SIG-M5 treated with dmso at 0.1 percent for 504 hours (cell line): Measurements from ENCODE around the gene P2RX7.
A peak's percentile ranks its signal among the peaks of the same experiment; 100 is the strongest.
"Not testable (repeated sequence)": the region's sequence is repeated elsewhere in the genome, so short reads cannot be mapped to it uniquely, and the experiment has no call there.

ENCODE experiments used
- DNase-seq: peaks from one replicate; lab custom pipeline; 2025; ENCODE audit not compliant: unreplicated experiment; lab: John Stamatoyannopoulos, UW

The P2RX7 gene

DNA sequence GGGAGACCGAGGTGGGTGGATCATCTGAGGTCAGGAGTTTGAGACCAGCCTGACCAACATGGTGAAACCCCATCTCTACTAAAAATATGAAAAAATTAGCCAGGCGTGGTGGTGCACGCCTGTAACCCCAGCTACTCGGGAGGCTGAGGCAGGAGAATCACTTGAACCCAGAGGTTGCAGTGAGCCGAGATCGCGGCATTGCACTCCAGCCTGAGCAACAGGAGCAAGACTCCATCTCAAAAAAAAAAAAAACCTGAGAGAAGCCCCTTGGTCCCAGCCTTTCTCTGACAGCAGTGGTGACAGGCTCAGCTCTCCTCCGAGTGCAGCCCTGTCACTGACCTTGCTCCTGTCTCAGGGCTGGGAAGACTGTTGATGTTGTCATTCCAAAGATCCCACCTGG is 94.2 kb downstream of the P2RX7 start:
- not testable (repeated sequence) for DNase-seq

DNA sequence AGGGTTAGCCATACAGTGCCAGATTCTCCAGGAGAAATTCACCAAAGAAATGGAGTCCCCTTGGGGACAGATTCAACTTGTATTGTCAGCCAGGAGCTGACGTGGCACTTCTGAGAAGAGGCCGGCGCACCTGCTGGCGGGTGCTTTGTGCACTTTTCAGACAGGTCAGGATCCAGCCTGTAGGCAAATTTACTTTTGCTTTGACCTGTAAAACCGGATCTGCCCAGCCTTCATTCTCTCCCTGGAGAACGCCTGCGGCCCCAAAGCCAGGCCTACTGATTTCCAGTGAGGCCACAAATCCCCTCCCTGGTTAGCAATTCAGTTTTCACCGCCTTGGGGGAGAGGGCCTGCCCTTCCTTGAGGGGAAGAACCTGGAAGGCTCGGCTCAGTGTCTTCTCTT is 94.6 kb downstream of the P2RX7 start:
- DNase-seq: peak; percentile 56

DNA sequence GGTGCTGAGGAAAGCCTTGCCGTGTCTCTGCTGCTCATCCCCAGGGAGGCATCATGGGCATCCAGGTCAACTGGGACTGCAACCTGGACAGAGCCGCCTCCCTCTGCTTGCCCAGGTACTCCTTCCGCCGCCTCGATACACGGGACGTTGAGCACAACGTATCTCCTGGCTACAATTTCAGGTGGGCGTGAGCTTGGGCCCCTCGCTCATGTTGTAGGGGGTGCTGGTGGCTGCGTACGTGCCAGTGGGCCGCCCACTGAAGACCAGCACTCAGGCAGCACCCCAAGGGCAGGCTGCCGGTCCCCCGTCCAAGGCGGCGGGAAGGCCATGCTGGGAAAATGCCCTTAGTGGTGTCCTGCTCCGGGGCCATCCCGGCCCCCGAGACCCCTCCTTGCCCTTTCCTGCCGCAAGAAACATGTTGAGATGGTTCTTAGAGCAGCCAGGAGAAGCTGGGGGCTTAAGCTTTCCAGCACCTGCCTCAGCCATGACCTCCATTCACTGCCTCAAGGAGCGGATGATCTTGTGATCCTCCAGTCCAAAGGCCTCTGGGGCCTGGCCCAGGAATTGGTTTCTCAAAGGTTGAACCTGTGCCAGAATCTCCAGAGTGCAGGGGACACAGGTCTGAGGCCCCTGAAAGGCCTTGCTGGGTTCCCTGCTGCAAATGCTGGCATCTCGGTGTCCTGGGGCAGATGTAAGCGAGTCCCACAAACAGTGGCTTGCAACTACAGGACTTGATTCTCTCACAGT is 96.4 kb downstream of the P2RX7 start:
- no peak for DNase-seq

DNA sequence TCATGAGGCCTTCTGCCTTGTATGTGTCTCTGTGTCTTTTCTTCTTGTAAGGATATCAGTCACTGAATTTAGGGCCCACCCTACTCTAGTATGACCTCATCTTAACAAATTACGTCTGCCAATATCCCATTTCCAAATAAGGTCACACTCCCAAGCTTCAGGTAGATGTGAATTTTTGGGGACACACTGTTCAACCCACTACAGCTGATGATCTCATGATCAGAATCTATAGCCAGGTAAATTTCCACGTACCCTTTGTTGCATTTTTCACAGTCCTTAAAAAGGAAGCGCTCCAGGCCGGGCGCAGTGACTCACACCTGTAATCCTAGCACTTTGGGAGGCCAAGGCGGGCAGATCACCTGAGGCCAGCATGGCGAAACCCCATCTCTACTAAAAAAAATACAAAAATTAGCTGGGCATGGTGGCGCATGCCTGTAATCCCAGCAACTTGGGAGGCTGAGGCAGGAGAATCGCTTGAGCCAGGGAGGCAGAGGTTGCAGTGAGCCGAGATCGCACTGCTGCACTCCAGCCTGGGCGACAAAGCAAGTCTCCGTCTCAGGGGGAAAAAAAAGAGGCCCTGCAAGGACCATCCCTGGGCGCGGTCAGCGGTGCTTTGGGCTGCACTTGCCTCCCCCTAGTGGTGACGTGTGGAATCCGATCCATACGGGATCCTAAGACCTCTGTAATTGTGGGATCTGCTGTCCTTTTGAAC is 97.3 kb downstream of the P2RX7 start:
- peak; percentile 72 for DNase-seq

DNA sequence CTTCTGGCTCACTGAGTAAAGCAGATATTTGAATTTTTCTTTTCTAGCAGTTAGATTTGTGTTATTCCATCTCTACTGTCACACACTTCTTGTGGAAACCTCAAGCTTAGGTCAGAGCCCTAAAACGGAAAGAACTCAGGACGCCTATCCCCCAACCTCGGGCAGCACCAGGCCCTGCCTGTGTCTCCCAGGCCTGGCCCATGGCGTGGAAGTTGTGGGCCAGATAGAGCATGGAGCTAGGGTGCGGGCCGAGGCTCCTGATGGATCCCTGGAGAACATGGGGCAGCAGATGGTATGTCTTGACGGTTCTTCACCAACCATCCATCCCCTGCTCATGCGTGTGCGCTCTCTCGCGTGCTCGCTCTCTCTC is 97.8 kb downstream of the P2RX7 start:
- no peak for DNase-seq

DNA sequence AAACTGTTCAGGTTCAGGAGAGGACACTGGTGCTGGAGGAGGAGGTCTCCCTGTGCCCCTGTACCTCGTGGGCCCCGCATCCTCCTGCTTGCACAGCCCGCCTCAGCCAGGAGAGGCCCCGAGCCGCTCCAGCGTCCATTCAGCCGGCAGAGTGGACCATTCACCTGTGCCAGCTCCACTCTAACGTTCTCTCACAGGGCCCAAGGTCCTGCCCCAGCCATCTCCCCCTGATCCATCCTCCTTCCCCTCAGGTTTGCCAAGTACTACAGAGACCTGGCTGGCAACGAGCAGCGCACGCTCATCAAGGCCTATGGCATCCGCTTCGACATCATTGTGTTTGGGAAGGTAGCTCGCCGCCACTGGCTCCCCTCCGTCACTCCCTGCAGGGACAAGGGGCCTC is 99.5 kb downstream of the P2RX7 start:
- DNase-seq: no peak

DNA sequence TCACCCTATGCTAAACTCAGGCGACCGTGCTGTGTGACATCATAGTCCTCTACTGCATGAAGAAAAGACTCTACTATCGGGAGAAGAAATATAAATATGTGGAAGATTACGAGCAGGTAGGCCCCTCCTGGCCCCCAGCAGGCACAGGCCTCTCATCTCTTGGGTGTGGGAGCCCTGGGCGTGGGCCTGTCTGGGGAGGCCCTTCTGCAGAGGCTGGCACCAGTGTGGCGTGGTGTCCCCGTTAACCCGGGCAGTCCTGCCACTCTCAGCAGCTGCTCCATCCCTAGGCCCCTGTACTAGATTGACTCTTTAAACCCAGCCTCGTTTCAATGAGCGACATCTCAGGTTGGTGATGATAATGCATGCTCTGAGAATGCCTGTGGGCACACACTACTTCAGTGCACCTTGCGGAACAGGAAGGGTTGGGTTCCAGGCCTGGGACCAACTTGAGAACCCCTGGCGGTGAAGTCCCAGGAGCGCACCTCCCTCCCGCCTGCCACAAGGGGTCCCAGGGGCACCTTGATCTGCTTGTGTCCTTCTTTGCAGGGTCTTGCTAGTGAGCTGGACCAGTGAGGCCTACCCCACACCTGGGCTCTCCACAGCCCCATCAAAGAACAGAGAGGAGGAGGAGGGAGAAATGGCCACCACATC is 100.4 kb downstream of the P2RX7 start:
- DNase-seq: peak; percentile 12

DNA sequence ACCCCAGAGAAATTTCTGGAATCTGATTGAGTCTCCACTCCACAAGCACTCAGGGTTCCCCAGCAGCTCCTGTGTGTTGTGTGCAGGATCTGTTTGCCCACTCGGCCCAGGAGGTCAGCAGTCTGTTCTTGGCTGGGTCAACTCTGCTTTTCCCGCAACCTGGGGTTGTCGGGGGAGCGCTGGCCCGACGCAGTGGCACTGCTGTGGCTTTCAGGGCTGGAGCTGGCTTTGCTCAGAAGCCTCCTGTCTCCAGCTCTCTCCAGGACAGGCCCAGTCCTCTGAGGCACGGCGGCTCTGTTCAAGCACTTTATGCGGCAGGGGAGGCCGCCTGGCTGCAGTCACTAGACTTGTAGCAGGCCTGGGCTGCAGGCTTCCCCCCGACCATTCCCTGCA is 100.9 kb downstream of the P2RX7 start:
- DNase-seq: no peak

DNA sequence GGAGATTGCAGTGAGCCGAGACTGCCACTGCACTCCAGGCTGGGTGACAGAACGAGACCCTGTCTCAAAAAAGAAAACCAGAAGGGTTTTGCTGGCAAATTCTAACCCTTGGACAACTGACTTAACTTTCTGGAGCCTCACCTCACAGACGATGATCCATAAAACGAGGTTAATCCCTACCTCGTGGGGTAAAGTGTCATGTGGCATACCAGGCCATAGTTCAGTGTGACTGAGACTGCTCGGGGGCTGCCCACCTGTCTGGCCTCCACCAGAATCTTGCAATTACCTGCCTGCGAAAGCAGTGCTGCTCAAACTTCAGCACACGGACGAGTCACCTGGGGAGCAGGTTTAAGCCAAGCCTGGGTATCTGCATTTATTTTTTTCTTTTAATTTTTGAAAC is 104.1 kb downstream of the P2RX7 start:
- DNase-seq: no peak

DNA sequence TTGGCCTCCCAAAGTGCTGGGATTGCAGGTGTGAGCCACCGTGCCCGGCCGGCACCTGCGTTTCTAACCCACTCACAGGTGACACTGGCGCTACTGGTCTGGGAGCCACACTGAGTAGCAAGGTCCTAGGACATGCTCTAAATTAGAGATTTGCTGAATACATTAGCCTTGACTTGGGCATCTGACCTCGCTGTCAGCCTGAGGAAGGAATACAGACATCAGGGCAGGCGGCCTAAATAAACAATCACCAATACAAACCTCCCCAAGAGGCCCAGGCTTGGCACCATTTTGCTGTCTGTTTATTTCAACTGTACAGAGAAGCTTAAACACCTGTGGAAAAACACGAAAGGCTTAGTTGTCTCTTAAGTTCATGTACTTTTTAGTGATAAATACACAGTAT is 104.7 kb downstream of the P2RX7 start:
- DNase-seq: no peak
